Activated T-cell treated with anti-CD3 and anti-CD28 coated beads for 1 hour (primary cell): Measurements from ENCODE around the gene DFFB.

Source experiments
- DNase-seq: peaks from one replicate; pipeline ENCODE4 v3.0.0-alpha.2; 2020; ENCODE audit warnings: low read depth

DFFB gene

DNA sequence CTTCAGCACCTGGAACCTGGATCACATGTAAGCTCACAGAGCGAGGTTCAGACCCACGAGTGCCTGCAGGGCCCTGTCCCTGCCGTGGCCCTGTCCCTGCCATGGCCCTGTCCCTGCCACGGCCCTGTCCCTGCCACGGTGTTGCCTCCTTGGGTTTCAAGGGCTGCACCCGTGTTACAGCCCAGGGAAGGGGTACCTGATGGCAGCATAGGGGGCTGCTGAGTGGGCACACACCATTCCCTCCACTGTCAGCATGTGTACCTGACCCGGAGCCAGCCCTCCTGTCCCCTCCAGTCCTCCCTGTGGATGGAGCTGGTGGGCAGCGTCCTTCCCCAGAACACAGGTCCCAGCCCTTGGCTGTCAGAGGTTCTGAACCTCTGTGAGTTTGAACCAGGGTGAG, 15.3 kb downstream of the DFFB start:
- DNase-seq = no peak

GRCh38 chr1:3874736-3875135, 17.5 kb downstream of the DFFB start:
- no peak for DNase-seq

- no peak for DNase-seq
Measured at GRCh38 chr1:3876716-3877115, 19.4 kb downstream of the DFFB start.

- DNase-seq = no peak
Measured at GRCh38 chr1:3879099-3879498, 21.8 kb downstream of the DFFB start.

GRCh38 chr1:3879787-3880428, 22.6 kb downstream of the DFFB start:
- DNase-seq = no peak

GRCh38 chr1:3880429-3881192, 23.3 kb downstream of the DFFB start:
- no peak for DNase-seq

DNA sequence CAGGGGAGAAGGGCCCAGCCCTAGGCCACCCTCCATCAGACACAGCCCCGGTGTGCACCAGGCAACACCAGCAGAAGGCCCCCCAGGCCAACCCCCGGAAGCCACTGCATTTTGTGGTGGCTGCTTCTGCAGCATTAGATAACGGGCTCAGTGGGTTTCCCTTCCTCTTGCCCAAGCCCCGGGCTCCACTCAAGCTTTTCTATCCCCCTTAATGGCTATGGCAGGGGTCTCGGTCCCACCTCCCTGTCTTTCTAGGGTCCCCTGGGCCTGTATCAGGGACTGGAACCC, 23.9 kb downstream of the DFFB start:
- DNase-seq = no peak

GRCh38 chr1:3883194-3883925, 26.1 kb downstream of the DFFB start:
- DNase-seq = no peak

DNA sequence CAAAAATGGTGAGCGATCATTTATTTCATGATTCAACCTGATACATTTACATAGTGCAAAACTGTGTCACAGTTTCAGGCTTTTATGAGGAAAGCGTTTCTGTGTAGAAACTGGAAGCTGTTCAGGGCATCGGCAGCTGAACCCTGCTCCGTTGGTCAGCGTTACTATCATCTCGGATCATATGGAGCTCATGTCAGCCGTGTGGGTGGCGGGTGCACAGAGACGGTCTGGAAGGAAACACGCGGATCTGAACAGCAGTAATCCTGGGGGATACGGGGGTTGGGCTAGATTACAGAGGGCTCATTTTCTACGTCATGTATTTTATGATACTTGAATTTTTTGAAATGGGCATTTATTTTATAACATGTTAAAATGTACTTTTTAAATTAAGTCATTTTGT, 27.7 kb downstream of the DFFB start:
- no peak for DNase-seq

DNA sequence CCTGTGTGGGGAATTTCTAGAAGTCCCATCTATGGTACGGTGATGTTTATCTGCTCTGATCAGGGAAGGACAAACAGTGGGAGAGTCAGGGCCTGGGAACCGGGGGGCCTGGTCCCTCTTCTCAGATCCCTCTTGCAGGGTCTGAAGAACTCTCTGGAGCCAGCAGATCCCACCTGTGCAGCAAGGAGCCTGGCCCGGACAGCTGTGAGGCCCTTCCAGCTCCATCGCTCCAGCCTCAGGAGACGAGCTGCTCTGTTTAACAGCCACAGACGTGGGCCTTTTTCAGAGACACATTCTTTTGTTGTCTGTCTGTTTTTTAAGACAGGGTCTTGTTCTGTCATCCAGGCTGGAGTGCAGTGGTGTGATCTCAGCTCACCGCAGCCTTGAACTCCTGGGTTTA, 28.3 kb downstream of the DFFB start:
- DNase-seq = no peak

GRCh38 chr1:3886106-3886670, 28.9 kb downstream of the DFFB start:
- no peak for DNase-seq

DNA sequence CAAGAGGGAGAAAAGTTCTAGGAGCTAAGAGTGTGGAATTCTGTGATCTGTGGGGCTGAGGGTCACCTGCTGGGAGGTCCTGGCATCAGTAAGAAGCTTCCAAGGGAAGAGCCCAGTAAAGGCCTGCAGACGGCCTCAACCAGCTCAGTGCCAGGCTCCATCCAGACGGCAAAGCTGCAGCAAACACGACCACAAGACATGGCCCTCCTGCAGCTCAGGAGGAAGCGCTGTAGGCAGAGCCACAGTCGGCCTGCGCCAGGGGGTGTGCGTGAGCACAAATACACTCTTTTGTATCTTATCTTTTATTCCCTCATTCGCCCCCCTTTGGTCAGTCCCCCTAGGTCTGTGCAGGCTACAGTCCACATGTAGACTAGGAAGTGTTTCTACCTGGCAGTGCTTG, 29.4 kb downstream of the DFFB start:
- DNase-seq = no peak

DNA sequence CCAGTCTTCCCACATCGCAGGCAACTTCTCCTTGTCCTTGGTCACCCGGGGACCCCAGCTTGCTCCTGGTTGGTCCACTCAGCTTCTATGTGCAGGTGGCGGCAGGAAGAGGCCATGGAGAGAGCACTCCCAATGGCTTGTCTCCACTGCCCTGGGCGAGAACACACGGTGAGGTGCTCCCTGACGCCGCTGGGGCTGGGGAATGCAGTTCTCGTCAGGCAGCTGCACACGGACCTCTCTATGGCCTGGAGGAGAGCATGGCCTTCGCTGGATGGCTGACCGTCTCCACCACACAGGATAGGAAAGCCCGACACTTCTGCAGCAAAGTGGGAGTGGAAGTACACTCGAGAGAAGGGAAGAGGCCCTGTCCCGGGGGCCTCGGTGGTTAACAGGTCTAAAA, 31.0 kb downstream of the DFFB start:
- no peak for DNase-seq

DNA sequence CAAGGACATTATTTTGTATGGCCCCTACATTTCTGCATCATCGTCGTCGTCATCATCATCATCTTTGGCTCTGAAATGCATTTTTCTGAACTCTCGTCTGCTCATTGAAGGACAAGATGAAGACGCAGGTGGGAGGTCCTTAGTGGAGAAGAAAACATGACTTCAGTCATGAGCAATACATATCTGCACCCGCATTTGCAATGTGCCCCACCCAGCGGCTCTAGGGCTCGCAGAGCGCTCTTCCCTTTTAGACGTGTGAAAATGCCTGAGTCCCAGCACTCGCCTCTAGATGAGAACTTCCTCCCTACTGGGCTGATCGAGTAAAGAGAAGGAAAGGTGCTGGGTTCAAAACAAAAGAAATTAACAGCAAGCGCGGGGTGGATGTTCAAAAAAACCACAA, 32.7 kb downstream of the DFFB start:
- no peak for DNase-seq

- DNase-seq = no peak
Measured at GRCh38 chr1:3890389-3891328, 33.4 kb downstream of the DFFB start.

DNA sequence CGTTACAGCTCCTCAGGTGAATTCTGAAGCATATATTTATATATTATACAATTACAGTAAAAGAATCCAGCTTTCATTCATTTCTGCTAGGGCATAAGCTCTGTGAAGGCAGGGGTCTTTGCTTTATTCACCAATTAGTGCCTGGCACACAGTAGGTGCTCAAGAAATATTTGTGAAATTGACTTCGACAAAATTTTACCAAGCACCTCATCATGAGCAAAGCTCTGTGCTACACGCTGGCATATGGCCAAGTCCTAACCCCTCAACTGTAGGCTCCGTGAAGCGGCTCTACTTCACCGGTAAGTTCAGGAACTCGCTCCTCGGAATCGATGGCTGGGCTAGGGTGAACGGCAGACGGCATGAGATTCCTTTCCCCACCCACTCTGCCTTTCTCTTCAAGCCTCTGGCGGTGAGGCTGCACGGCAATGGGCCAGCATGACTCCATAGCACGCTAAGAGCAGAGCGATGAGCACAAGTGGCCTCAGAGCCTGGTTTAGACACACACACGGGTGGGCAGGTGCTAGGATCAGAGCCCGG, 34.1 kb downstream of the DFFB start:
- no peak for DNase-seq

DNA sequence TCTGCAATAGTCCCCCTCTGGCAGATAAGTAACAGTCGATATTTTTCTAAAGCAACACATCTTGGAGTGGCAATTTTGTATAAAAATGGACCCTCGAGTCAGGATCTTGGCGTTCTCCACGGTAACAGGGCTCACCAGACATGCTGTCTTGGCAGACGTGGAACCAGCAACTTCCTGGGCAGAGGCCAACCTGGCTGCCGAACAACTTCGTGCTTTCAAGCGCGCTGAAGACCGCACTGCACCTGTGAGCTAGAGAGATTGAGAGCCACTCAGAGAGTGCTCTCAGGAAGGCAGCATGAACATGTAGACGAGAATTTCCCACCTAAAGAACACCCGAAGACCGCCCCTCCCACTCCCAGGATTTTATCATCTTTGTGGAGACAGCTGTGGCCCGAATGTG, 35.5 kb downstream of the DFFB start:
- DNase-seq = no peak

DNA sequence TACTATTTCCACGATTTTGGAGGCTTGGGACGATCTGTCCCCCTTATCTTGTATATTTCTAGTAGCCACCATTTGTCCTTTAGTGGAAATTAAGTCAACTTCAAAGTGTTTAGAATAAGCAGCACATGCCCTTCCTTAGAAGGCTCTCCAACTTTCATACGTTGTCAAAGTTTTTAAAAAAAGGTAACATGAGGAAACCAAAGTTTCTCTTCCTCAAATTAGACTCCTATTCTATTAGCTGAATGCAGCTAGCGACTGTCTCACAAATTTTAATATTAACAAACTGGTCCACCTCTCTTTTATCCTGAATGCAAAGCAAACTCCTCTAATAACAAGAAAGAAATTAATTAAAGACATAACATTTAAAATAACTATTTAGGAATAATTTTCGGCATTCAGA, 35.9 kb downstream of the DFFB start:
- no peak for DNase-seq

DNA sequence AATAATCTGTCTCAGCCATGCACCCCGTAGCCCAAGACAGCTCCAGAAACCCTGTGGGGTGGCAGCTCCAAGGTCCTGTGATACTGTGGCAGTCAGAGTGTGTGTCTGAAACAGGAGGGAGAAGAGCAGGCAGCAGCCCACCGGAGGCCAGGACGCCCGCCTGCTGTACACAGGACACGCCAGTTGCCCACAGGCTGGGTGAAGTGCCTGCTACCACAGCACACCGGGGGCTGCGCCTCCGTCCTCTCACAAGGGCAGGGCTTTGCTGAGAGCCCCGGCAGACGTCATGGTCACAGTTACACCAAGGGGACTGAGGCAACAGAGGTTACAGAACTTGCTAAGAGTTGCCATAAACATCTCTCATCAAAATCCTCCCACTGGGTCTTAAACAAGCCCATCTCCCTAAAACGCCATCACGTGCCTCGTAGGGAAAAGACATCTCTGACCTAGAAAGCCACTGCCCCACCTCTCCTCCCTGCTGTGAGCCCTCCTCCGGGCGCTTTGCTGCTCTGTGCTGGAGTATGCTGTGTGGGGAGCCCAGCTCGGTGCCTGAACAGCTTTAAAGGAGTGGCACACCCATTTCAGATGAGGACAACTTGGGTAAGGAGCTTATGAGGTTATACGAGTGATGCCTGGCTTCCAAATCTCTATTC, 37.5 kb downstream of the DFFB start:
- DNase-seq = no peak

DNA sequence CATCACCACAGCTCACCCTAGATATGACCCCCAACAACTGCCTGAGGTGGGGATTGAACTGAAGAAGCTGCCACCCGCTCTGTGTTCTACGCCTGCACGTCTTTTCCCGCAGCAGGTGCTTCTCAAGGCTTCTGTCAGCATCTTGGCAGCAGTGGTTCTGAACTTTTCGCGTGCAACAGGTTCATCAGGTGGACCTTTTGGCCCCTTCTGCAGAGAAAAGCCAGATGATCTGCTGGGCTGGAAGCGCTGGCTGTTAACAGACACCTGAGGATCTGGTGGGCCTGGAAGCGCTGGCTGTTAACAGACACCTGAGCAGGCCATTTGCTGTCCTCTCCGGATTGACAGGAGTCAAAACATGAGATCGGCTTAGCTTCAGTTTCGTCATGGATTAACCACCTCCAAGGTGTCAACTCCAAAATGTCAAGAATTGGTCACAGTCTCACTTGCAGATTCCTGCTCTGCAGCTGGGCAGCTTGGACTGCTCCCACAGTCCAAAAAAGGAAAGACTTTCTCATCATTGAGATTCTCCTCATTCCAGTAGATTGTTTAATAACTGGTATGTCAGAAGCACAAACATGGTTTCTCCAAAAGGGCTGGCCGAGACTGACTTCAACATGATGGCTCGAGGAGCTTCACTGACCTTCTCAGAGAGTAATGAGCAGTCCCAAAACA, 38.1 kb downstream of the DFFB start:
- no peak for DNase-seq

GRCh38 chr1:3895951-3896325, 38.7 kb downstream of the DFFB start:
- DNase-seq = no peak
